ENCODE measurements around the gene TBK1.
A peak's percentile ranks its signal among the peaks of the same experiment; 100 is the strongest.

TBK1 gene

DNA sequence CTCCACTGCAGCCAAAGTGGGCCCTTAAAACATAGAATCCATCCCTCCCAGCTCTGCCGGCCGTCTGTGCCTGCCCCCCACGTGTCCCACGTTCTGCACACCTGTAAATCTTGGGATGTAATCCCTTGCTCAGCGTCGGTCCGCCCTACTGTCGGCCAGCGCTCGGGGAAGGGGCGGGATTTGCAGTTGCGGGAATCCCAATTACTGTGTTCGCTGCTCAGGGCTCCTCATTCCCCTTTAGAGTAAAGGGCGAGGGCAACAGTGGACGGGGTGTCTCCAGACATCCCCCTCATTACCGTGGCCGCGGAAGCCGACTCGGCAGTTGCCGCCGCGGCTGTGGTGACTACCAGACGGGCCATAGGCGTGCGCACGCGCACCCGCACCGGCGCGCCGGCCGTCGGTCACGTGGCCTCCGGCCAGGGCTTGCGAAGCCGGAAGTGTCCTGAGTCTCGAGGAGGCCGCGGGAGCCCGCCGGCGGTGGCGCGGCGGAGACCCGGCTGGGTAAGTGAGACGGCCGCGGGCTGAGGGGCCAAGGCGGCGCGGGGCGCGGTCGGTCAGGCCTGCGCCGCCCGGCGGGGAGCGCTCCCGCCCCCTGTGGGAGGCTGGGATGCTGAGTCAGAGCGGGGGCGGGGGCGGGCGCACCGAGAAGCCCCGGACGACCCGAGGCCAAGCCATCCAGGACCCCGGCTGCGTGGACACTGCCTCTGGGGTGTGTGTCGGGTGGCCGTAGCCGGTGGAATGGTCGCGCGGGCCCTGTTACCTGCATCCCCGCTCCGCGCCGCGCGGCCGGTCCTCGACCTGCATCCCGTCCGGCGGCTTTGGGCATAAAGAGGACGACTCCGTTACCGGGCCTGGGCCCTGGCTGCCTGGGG, at the start of gene TBK1:
Gene TBK1, plus strand, starts transcription at position 434 of the 872 bp plus-strand sequence. CDS start 3,751 bp downstream, outside the sequence.
- peak; percentile 96 for DNase-seq (ENCODE audit: low spot score)

DNA sequence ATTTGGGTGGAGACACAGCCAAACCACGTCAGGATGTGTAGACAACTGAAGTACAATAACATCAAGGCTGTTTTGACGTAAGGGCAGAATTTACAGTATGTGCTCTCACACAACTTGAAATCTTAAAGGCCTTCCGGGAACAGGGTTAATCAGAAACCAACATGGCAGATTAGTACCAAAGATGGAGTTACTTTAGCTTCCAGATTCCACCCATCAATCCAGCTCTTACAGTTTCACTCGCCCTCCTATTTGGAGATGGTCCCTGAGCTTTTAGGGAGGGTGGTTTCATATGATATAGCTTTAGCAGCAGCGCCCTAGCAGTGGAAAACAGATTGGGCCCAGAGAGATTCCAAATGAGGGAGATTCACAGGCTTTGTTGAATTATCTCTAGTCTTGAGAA, 49.7 kb upstream of the TBK1 start:
- DNase-seq (ENCODE audit: low spot score), result no peak

DNA sequence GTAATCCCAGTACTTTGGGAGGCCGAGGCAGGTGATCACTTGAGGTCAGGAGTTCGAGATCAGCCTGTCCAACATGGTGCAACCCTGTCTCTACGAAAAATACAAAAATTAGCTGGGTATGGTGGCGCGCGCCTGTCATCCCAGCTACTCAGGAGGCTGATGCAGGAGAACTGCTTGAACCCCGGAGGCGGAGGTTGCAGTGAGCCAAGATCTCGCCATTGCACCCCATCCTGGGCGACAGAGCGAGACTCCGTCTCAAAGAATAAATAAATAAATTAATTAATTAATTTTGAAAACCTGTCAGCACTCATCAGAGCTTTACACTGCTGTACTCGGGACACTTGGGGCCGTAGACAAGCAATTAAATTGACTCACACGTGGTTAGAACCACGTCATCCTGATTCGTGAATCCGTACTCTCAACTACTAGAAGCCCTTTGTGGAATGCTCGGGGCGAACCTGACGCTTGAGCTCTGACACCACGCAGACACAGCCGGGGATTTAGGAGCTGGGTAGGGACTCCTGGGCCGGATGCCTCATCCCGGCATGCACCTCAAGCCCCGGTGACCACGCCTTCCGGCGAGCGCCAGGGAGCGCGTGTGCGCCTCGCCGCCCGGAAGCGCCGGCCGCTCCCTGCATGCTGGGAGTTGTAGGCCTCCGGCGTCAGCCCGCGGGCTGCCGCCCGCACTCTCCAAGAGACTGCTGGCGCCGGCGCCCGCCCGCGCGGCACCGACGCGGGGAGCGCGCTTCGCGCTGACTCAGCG, 48.0 kb upstream of the TBK1 start, which contains the start of gene XPOT:
Gene XPOT, plus strand, starts transcription at position 686 of the 763 bp plus-strand sequence. CDS start 5,644 bp downstream, outside the sequence.
- peak; percentile 97 for DNase-seq (ENCODE audit: low spot score)

DNA sequence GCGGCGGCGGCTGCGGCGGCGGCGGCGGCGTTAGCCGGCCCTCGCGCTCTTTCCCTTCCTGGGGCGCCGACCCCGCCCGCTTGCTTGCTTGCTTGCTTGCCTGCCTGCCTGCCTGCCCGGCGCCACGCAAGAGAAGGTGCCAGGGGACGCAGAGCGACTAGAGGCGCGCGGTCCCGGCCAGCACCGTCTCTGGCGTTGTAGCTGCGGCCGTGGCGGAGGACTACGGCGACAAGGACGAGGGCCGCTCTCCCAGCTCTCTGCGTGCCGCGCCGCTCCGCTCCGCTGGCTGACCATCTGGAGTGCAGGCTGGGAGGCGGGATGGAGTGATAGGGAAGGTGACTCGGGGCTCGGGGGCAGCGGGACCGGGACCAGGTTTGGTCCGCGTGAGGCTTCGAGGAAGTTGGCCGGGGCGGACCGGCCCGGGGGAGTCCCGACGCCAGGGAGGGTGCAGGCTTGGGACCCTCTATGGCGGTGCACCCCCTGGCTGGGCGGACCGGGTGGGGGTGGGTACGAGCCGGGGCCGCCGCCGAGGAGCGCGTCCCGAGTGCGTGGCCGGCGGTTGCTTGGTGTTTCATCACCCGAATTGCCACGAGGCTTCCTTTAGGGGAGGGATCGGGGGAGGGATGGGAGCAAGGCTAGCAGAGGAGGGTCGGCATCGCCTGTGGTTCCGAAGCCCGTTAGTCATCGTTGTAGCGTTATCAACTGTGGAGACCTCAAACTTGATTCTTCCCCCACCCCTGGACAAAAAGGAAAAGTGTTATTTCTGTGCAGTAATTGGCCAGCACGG, 47.3 kb upstream of the TBK1 start:
- DNase-seq (ENCODE audit: low spot score), result peak; percentile 91

DNA sequence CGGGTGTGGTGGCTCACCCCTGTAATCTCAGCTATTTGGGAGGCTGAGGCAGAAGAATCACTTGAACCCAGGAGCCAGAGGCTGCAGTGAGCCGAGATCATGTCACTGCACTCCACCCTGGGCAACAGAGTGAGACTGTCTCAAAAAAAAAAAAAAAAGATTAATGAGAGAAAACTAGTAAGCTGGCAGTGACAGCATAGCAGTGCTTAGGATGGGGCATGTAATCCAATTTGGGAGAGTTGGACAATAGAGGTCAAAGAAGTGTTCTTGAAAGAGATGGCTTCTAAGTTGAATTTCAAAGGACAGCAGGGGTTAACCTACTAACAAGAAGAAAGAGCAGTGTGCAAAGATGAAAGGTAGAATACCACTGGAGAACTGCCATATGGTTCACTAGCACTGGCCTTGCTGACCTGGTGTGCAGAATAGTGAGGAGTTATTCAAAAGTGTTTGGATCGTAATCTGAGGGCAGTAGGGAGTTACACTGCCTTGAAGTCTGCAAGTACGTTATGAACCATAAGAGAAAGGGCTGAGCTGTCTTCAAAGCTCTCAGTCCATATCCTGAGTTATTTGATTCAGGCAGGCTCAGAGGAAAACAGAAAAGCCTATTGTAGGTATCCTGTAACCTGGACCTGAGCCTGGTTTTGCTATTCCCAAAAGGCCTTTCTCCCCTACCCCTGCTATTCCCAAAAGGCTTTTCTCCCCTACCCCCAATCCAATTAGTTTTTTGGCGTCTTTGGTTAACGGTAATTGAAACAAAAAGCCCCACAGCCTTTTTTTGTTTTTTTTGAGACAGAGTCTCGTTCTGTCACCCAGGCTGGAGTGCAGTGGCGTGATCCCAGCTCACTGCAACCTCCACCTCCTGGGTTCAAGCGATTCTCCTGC, 44.3 kb upstream of the TBK1 start:
- no peak for DNase-seq (ENCODE audit: low spot score)

DNA sequence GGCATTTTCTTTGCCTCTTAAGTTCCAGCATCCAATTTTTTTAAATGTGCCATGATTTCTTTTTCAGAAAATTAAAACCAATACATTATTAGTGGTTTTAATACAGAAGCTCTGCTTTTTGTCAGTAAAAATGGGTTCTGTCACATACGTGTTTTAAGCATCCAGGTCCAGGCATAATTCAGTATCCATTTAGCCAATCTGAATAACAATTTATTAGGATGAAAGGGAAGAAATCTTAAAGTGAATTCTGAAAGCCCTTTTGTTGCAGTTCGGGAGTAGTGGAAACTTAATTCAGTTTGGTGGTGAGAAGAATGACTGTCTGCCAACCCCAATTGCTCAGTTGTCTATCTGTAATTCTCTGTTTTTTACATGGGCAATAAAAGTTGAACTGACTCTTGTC, 40.5 kb upstream of the TBK1 start:
- no peak for DNase-seq (ENCODE audit: low spot score)

DNA sequence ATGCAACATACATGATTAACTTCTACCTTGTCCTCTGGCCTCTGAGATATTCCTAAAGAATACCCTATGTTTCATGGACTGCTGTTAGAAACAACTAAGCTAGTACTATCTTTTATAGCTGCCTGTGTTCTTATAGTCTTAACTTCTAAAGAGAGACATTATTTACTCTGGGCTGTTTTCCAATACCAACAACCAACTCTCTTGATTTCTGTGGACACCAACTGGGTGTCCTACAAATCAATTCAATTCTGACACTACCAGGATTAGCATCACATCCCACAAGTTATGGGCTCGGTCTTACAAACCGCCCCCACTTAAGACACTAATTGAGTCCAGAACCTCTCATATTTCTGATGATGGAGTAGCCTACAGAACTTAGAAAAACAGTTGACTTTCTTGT, 39.5 kb upstream of the TBK1 start:
- no peak for DNase-seq (ENCODE audit: low spot score)

DNA sequence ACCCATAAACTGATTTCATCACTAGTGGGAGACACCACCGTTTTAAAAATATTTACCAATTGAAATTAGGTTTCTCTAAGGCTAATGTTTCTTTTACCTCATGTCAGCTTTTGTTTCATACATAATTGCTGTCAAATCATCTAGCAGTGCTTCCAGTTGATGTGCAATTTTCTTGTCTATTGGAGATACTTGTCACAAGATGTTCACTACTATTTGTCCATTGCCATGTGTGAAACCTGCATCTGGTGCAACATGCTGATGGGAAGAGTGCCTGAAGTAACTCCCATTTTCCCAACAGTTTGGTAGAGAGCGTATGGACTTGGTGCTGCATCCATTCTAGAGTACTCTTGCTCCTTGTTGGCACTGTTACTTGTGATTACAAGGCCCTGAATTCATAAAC, 38.0 kb upstream of the TBK1 start:
- DNase-seq (ENCODE audit: low spot score), result no peak

DNA sequence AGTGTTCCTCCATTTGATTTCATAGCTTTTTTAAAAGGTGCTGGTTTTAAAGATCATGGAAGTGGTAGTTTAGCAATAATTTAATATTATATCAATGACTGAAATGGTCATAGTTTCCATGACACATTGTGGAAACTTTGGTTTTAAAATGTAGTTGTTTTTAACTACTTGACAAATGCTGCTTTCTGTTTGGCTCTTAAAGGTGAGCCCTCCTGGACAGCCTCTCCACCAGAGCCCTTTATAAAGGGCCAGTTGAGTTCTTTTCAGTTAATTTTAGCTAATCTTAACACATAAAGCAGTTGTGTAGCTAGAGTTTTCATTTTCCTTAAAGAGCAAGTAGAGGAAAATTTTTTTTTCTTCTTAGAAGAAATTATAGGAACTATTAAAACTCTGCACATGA, 33.7 kb upstream of the TBK1 start:
- no peak for DNase-seq (ENCODE audit: low spot score)

DNA sequence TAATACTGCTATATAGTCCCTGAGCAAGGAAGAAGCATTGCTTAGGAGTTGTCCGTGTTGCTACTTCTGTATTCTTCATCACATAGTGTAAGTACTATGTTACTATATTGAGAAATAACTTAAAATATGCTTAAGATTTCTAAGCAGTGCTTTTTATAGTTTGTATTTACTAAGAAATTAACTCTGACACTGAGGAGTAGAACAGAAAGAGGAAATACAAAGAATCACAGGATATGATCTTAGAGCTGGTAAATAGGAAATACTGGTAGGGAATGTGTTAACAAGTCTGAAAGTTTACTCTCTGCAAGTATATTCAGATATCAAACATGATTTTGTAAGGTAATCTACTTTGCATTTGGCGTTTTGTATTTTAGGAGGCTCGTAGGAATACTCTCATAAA, 32.2 kb upstream of the TBK1 start:
- no peak for DNase-seq (ENCODE audit: low spot score)

DNA sequence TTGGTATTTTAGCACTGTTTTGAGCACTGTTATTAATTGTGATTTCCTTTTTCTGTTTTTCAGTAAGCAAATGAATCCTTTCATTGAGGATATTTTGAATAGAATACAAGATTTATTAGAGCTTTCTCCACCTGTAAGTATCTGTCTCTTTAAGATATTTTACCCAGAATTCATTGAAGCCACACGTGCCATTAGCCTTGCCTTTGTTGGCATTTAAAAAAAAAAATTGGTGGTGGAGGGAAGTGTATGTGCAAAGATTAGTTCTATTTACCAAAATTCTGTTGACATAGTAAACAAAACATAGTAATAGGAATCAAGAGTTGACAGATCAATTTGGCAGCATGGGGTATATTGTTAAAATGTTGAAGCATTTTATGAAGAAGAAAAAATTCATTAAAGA, 23.9 kb upstream of the TBK1 start:
- DNase-seq (ENCODE audit: low spot score), result no peak

DNA sequence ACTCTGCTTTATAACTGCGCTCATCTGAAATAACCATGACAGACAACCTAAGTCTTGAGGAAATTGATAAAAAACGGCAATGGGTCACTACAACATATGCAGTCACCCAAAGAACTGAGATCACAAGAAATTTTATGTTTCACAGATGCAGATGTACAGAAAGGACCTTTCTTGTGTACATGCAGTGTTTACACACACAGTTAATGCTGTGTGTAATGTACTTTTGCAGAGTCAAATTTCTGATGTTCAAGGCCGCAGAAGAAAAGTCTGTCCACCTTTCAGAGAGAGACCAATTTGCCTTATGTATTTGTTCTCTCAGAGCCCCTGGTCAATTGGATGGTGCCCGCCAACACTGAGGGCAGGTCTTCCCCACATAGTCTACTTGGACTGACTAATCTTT, 23.0 kb upstream of the TBK1 start:
- no peak for DNase-seq (ENCODE audit: low spot score)

DNA sequence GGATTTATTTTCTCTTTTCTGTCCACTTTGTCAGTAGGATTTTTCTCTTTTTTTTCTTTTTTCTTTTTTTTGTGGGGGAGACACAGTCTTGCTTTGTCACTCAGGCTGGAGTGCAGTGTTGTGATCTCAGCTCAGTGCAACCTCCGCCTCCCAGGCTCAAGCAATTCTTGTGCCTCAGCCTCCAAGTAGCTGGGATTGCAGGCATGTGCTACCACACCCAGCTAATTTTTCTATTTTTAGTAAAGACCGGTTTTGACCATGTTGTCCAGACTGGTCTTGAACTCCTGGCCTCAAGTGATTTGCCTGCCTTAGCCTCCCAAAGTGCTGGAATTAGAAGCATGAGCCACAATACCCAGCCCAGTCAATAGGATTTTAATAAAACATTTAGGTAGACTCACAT, 21.0 kb upstream of the TBK1 start:
- DNase-seq (ENCODE audit: low spot score), result no peak

DNA sequence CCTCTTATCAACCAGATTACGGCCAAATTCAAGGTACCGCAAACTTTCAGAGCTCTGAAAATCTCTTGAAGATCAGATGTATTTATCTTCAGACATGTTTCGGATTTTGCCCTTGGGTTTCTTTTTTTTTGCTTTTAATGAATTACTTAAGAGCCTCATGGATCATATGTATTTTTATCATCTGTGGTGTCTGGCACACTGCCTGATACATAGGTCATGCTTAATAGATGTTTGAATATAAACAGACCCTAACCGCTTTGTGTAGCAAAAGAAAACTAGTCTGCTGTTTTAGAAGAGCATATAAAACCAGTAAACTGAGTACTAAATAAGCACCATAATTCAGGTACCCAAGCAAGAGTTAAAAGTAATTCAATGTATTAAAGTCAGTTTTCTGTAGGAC, 20.1 kb upstream of the TBK1 start:
- no peak for DNase-seq (ENCODE audit: low spot score)

DNA sequence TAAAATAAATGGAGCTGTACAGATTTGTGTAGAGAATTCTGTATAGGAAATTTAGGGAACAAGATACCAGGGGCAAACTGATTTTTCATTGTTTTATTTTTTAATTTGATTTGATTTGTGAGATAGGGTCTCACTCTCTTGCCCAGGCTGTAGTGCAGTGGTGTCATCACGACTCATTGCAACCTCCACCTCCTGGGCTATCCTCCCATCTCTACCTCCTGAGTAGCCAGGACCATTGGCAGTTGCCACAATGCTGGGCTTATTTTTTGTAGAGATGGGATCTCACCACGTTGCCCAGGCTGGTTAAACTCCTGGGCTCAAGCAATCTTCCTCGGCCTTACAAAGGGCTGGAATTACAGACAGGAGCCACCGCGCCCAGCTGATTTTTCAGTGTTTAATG, 18.0 kb upstream of the TBK1 start:
- DNase-seq (ENCODE audit: low spot score), result no peak

DNA sequence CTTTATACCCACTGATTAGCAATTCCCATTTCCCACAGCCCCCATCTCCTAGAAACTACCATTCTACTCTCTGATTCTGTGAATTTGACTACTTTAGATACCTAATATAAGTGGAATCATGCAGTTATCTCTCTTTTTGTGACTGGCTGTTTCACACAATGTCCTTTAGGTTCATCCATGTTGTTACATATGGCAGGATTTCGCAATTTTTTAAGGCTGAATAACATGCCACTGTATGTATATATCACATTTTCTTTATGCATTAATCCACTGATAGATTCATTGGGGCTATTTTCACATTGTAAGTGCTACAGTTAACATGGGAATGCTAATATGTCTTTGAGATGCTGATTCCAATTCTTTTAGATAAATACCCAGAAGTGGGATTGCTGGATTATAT, 11.8 kb upstream of the TBK1 start:
- no peak for DNase-seq (ENCODE audit: low spot score)

DNA sequence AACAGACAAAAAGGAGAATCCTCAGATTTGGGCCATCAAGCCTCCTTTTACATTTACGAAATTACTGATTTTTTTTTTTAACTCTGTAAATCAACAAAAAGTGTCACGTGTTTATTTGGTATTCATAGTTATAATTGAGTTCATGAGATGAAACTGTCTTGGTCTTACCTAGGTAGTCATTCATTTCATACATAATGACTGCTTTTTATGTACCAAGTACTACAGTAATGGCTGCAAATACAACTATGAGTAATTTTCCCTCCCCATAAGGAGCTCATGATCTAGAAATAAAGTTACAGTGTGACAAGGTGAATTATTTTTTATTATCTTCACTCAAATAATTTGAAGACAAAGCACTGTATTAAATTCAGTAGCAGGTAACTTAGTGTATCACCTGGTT, 6.4 kb upstream of the TBK1 start:
- no peak for DNase-seq (ENCODE audit: low spot score)

DNA sequence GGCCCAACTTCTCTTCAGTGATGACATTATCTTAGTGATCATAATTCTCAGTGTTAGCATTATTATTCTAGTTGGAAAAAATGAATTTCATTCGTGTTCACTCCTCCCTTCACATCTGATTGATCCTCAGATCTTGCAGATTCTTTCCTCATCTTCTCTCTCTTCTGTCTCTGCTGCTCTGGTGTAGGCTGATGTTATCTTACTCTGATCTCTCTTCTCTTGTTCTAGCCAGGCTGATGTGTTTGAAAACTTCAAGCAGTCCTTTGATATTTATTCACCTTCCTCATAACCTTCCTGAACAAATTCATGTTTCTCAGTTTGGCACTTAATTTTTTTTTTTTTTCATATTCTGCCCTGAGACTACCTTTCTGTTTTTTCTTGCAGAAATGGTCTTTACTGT, 5.6 kb upstream of the TBK1 start:
- DNase-seq (ENCODE audit: low spot score), result no peak

DNA sequence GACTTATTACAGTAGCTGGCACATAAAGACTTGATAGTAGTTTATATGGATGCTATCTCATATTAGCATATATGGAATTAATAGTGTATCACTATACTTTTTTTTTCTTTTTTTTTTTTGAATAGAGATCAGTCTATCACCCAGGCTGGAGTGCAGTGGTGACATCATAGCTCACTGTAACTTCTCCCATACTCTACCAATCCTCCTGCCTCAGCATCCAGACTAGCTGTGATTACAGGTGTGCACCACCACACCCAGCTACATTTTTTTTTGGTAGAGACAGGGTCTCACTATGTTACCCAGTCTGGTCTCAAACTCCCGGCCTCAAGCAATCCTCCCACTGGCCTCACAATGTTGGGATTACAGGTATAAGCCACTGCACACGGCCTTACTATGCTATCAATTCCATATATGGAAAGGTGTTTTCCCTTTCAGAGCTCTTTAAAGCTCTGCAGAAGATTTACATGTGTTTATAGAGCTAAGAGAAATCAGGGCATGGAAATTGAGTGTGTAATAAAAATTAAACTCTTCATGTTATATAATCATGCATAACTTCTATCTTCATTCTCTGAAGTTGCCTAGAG, 1.8 kb upstream of the TBK1 start:
- DNase-seq (ENCODE audit: low spot score), result no peak

DNA sequence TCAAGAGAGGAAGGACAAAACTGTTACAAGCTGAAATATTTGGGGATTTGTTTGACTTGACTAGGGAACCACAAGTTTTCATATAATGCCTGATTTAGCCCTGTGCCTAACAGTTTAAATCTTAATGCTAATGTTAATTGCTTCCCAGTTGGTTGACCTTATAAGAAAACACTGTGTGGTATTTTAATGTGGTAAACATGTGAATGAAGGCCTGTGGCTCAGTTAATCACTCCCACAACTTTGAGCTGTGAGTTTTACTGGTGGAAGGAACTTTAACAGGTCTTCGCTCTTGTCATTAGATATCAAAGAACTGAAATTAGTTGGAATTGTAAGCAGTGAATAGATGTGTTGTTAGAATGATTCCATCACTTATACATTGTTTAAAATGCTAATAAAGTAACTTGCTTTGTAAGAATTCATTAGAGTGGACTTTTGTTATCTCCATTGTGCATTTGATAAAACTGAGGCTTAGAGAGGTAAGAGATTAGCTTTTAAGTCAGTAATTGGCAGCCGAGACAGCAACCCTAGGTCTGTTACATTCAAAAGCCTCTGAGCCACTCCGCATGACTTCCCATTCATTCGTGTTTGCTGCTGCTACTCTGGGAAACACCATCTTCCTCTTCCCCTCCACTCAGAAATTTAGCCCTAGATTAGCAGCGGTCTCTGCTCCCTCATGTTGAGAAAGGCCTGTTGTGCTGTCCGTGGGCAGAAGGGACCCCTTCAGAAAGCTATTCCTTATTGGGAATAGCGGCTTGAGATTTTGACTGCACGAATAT, 1.0 kb upstream of the TBK1 start:
- peak; percentile 13 for DNase-seq (ENCODE audit: low spot score)
